ENCODE measurements around the gene ZNF256. TPM values are rescaled to one million over a fixed set of nuclear protein-coding genes. Genes with fewer than 3 reads are reported as not detected.
"Not testable (repeated sequence)": the region's sequence is repeated elsewhere in the genome, so short reads cannot be mapped to it uniquely, and the experiment has no call there.

The ZNF256 gene
- polyA plus RNA-seq, 1 experiment, result 4.6 TPM

- Histone ChIP-seq H3K9me3 (ENCODE audit: control insufficient read depth, insufficient read depth, low read length) (peaks cover 19% of the 10 kb centered on the region), H3K4me3 (ENCODE audit: low read depth, low read length) (peak within 1 kb of the TSS; percentile 79), H3K27ac (ENCODE audit: low read depth, low read length) (peak within 1 kb of the TSS; percentile 57)
- H3K27me3 ChIP-seq (ENCODE audit: control insufficient read depth, insufficient read depth, low read length), result not testable (repeated sequence)
- TF ChIP-seq CTCF (IDR thresholded peaks at IDR 0.05; ENCODE audit: low read depth, low read length), result peak; percentile 47
- DNase-seq (ENCODE audit: low read depth, low spot score), result peak; percentile 88
- CTCF ChIA-PET, result interaction anchor here (0.7 to 2.6 kb wide), 5 partner anchors 9 to 483 kb away, joined by 3 to 7 read pairs (median 4); partner anchors contain the start of gene ZNF418
- POLR2A ChIA-PET, result interaction anchor here (0.6 to 1.1 kb wide), 7 partner anchors 19 to 511 kb away, joined by 3 to 11 read pairs (median 4); partner anchors contain the start of genes ZNF418, ZNF586 and ZNF606
Observed at GRCh38 chr19:57916168-57916995, 31.1 kb downstream of the ZNF256 start, which contains the start of gene ZNF417. ZNF417 (minus strand) TSS chr19:57916592; CDS start chr19:57916411, 181 bp downstream.

GRCh38 chr19:57914531-57914930 lies 33.0 kb downstream of the ZNF256 start:
- POLR2A ChIA-PET, result no interaction called here
- Histone ChIP-seq H3K4me3 (ENCODE audit: low read depth, low read length) (no peak overlapping the region), H3K9me3 (ENCODE audit: control insufficient read depth, insufficient read depth, low read length) (peaks cover 20% of the 10 kb centered on the region), H3K27me3 (ENCODE audit: control insufficient read depth, insufficient read depth, low read length) (no peaks in the 10 kb centered on the region), H3K27ac (ENCODE audit: low read depth, low read length) (no peak overlapping the region)
- CTCF ChIA-PET, result interaction anchor here (0.6 to 1.4 kb wide), 2 partner anchors 11 to 314 kb away, joined by 3 to 5 read pairs; partner anchors contain the start of gene ZNF544
- no peak for DNase-seq (ENCODE audit: low read depth, low spot score)
- no peak for TF ChIP-seq CTCF (IDR thresholded peaks at IDR 0.05; ENCODE audit: low read depth, low read length)

DNA sequence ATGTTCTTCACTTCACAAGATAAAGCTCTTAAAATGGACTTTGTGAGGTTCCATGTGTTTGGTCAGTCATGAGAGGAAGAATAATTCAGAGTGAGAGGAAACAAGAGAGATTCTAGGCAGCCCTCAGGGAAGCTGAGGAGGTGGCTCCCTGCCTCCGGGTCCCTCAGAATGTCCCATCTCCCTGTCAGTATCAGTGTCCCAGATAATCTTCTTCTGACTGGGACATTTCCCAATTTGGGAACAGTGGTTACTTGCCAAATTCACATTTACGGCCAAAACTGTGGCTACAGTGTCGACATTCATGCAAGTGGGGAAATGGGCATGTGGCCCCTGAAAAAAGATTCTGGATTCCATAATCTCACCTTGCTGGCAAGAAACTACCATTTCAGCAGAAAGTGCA lies 40.1 kb downstream of the ZNF256 start:
- TF ChIP-seq CTCF (IDR thresholded peaks at IDR 0.05; ENCODE audit: low read depth, low read length), result no peak
- peaks cover 38% of the 10 kb centered on the region for H3K9me3 ChIP-seq (ENCODE audit: control insufficient read depth, insufficient read depth, low read length)
- H3K27me3 ChIP-seq (ENCODE audit: control insufficient read depth, insufficient read depth, low read length), result no peaks in the 10 kb centered on the region
- ChIA-PET CTCF (interaction anchor here (0.9 to 1.2 kb wide), 2 partner anchors 10 to 19 kb away, joined by 3 to 4 read pairs; no protein-coding TSS in a partner anchor), POLR2A (no interaction called here)
- no peak overlapping the region for H3K4me3 ChIP-seq (ENCODE audit: low read depth, low read length)
- no peak for DNase-seq (ENCODE audit: low read depth, low spot score)
- H3K27ac ChIP-seq (ENCODE audit: low read depth, low read length), result no peak overlapping the region

GRCh38 chr19:57905258-57905657 lies 42.2 kb downstream of the ZNF256 start:
- DNase-seq (ENCODE audit: low read depth, low spot score), result no peak
- no peaks in the 10 kb centered on the region for H3K27me3 ChIP-seq (ENCODE audit: control insufficient read depth, insufficient read depth, low read length)
- CTCF ChIA-PET, result no interaction called here
- no peak overlapping the region for H3K4me3 ChIP-seq (ENCODE audit: low read depth, low read length)
- POLR2A ChIA-PET, result no interaction called here
- peaks cover 28% of the 10 kb centered on the region for H3K9me3 ChIP-seq (ENCODE audit: control insufficient read depth, insufficient read depth, low read length)
- no peak for TF ChIP-seq CTCF (IDR thresholded peaks at IDR 0.05; ENCODE audit: low read depth, low read length)
- no peak overlapping the region for H3K27ac ChIP-seq (ENCODE audit: low read depth, low read length)
